GM19467 (cell line): Measurements from ENCODE around the gene DCBLD1.
A peak's percentile ranks its signal among the peaks of the same experiment; 100 is the strongest.

Experiments used
- ATAC-seq: cut with Tn5 transposase; IDR thresholded peaks from one replicate; pipeline ENCODE4 v1.9.1; 2021; ENCODE audit warnings: mild to moderate bottlenecking, moderate library complexity; ENCODE audit not compliant: unreplicated experiment

Gene DCBLD1

GRCh38 chr6:117469791-117470190 is 12.7 kb upstream of the DCBLD1 start:
- ATAC-seq = no peak

- no peak for ATAC-seq
Observed at GRCh38 chr6:117472667-117473066, 9.8 kb upstream of the DCBLD1 start.

- ATAC-seq = no peak
Observed at GRCh38 chr6:117473401-117473800, 9.1 kb upstream of the DCBLD1 start.

GRCh38 chr6:117477988-117478852 is 4.3 kb upstream of the DCBLD1 start:
- no peak for ATAC-seq

GRCh38 chr6:117478853-117479231 is 3.6 kb upstream of the DCBLD1 start:
- no peak for ATAC-seq

- no peak for ATAC-seq
Observed at GRCh38 chr6:117480651-117481050, 1.8 kb upstream of the DCBLD1 start.

- ATAC-seq = no peak
Observed at GRCh38 chr6:117481278-117481925, 1.1 kb upstream of the DCBLD1 start.

- no peak for ATAC-seq
Observed at GRCh38 chr6:117481926-117482239, 591 bp upstream of the DCBLD1 start.

GRCh38 chr6:117483004-117483644 is 650 bp downstream of the DCBLD1 start:
- ATAC-seq = no peak

- no peak for ATAC-seq
Observed at GRCh38 chr6:117483645-117484016, 1.2 kb downstream of the DCBLD1 start.

- ATAC-seq = no peak
Observed at GRCh38 chr6:117484052-117484646, 1.7 kb downstream of the DCBLD1 start.

GRCh38 chr6:117485433-117485832 is 3.0 kb downstream of the DCBLD1 start:
- ATAC-seq = no peak

GRCh38 chr6:117487821-117488220 is 5.3 kb downstream of the DCBLD1 start:
- no peak for ATAC-seq

- no peak for ATAC-seq
Observed at GRCh38 chr6:117489003-117489402, 6.5 kb downstream of the DCBLD1 start.

- no peak for ATAC-seq
Observed at GRCh38 chr6:117491916-117492315, 9.4 kb downstream of the DCBLD1 start.

GRCh38 chr6:117493470-117493869 is 11.0 kb downstream of the DCBLD1 start:
- ATAC-seq = no peak

- ATAC-seq = no peak
Observed at GRCh38 chr6:117494283-117494682, 11.8 kb downstream of the DCBLD1 start.

- ATAC-seq = no peak
Observed at GRCh38 chr6:117494694-117495318, 12.3 kb downstream of the DCBLD1 start.

GRCh38 chr6:117495425-117495824 is 13.0 kb downstream of the DCBLD1 start:
- ATAC-seq = no peak

GRCh38 chr6:117495869-117496268 is 13.4 kb downstream of the DCBLD1 start:
- ATAC-seq = no peak

GRCh38 chr6:117496383-117496990 is 14.0 kb downstream of the DCBLD1 start:
- peak; percentile 54 for ATAC-seq
